SU-DHL-6 (cell line): ENCODE results near the gene RSBN1L.

Experiments
- EZH2phosphoT487 ChIP-seq: fragments of 200-600 bp; sonication (generic), shearing (Covaris generic); conservative IDR thresholded peaks from 2 replicates; pipeline ENCODE4 v1.6.1; 2018; ENCODE audit warnings: mild to moderate bottlenecking, antibody characterized with exemption, low read length, moderate library complexity, mixed read lengths
- TF ChIP-seq, protein P1 (sequence below): fragments of 200-600 bp; sonication (generic); IDR thresholded peaks from one replicate; pipeline ENCODE4 v1.5.1; 2017; ENCODE audit warnings: antibody characterized with exemption, mild to moderate bottlenecking, low read length, moderate library complexity; ENCODE audit not compliant: insufficient read depth, poor library complexity, severe bottlenecking

DNA sequence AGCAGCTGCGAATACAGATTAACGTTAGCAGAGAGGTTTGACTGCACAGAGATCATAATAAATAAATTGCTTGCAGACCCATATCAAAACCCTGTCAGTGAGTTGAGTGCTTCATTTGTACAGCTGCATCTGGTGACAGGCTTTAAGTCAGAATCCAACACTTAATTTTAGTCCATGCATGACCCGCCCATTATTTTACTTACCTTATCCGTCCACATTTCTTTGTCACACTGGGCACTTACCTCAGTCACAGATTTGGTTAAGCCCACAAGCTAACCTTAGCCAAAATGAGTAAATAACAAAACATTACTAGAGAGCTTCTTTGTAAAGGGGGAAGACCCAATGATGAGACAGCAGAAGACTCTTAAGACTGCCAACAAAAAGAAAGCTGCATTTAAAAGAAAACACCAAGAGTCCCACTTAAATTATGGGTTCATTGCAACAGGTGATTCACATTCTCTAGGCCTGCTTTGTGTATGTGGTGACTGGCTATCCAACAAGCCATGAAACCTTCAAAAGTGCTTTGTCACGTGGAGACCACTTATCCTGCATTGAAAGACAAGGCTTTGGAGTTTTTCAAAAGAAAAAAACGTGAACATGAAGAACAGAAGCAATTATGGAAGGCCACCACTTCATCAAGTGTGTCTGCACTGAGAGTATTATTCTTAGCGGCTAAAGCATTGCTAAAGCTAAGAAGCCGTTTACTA lies 134.5 kb downstream of the RSBN1L start:
- TF ChIP-seq, protein P1, sequence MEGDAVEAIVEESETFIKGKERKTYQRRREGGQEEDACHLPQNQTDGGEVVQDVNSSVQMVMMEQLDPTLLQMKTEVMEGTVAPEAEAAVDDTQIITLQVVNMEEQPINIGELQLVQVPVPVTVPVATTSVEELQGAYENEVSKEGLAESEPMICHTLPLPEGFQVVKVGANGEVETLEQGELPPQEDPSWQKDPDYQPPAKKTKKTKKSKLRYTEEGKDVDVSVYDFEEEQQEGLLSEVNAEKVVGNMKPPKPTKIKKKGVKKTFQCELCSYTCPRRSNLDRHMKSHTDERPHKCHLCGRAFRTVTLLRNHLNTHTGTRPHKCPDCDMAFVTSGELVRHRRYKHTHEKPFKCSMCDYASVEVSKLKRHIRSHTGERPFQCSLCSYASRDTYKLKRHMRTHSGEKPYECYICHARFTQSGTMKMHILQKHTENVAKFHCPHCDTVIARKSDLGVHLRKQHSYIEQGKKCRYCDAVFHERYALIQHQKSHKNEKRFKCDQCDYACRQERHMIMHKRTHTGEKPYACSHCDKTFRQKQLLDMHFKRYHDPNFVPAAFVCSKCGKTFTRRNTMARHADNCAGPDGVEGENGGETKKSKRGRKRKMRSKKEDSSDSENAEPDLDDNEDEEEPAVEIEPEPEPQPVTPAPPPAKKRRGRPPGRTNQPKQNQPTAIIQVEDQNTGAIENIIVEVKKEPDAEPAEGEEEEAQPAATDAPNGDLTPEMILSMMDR = no peak
- no peak for TF ChIP-seq EZH2phosphoT487
